ENCODE data around the gene STAM. TPM values are rescaled to one million over a fixed set of nuclear protein-coding genes. Genes with fewer than 3 reads are reported as not detected.

The STAM gene
- polyA plus RNA-seq, 1 of the 3 experiments (the other 2 are of a cell fraction): 19.1 TPM

- Histone ChIP-seq H3K9me3 (no peaks in the 10 kb centered on the region), H3K4me1 (ENCODE audit: control insufficient read depth in 1 of 2, insufficient read depth in 2 of 2, low read depth in 1 of 2, low read length in 1 of 2) (peaks cover 0 to 2% of the 10 kb centered on the region in 2 experiments; a peak in 1 of 4 replicates), H3K9ac (no peak overlapping the region), H2AFZ (ENCODE audit: low read depth) (no peak overlapping the region), H3K79me2 (ENCODE audit: insufficient read depth) (no peaks in the 10 kb centered on the region), H3K36me3 (replicated peaks in 1 of 2; ENCODE audit: control insufficient read depth in 1 of 2, insufficient read depth in 2 of 2, low read length in 1 of 2) (peaks cover 38 to 67% of the 10 kb centered on the region in 2 experiments), H3K4me2 (no peak overlapping the region), H3K27me3 (ENCODE audit: insufficient read depth) (no peaks in the 10 kb centered on the region), H3K4me3 (ENCODE audit: low read depth in 2 of 2, low read length in 1 of 2) (no peak overlapping the region), H3K27ac (ENCODE audit: low read depth in 2 of 2, low read length in 1 of 2) (no peak overlapping the region), H3F3A (replicated peaks; ENCODE audit: insufficient read depth) (peaks cover 6% of the 10 kb centered on the region), H4K20me1 (ENCODE audit: insufficient read depth) (no peaks in the 10 kb centered on the region), H3K9me2 (no peaks in the 10 kb centered on the region)
- no peak for DNase-seq
- CTCF ChIA-PET: interaction anchor here (1.2 to 1.7 kb wide), 2 partner anchors 28 to 38 kb away, joined by 3 to 4 read pairs; no protein-coding TSS in a partner anchor
- 93% methylated on average over 4 of the region's 4 CpGs for WGBS (ENCODE audit: low lambda C conversion rate)
- POLR2A ChIA-PET: no interaction called here
- TF ChIP-seq FOXJ3 (CRISPR knock-in tag; IDR thresholded peaks at IDR 0.05) (no peak), TAF1 (IDR thresholded peaks at IDR 0.05; ENCODE audit: borderline replicate concordance, low read depth, low read length) (no peak), USF2 (IDR thresholded peaks at IDR 0.05; ENCODE audit: borderline replicate concordance, low read depth, low read length) (no peak), RAD21 (IDR thresholded peaks at IDR 0.05; ENCODE audit: low read length) (no peak), POLR2AphosphoS5 (IDR thresholded peaks at IDR 0.05; ENCODE audit: low read depth, low read length) (no peak), TCF12 (IDR thresholded peaks at IDR 0.05) (no peak), SMC3 (IDR thresholded peaks at IDR 0.05; ENCODE audit: low read depth, low read length) (no peak), TEAD4 (IDR thresholded peaks at IDR 0.05; ENCODE audit: borderline replicate concordance, insufficient read depth) (no peak)
Observed at GRCh38 chr10:17710181-17710580, 66.2 kb downstream of the STAM start.

DNA sequence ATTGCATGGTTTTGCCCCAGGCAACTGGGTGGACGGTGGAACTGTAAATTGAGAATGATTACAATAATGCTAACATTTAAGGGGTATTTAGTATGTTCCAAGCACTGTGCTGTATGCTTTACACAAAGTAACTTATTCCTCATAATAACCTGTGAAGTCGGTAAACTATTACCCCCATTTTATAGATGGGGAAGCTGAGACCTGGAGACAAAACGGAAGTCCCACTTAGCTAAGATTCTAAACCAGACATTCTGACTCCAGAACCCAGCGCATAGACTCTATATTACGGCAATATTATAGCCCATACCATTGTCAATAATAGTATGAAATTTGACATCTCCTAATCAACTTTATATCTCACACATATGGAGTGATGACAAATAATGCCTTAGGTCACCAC, 68.1 kb downstream of the STAM start:
- H4K20me1 ChIP-seq (ENCODE audit: insufficient read depth): no peaks in the 10 kb centered on the region
- H3K27me3 ChIP-seq (ENCODE audit: insufficient read depth): no peaks in the 10 kb centered on the region
- no peak overlapping the region for H3K4me3 ChIP-seq (ENCODE audit: low read depth in 2 of 2, low read length in 1 of 2)
- peaks cover 51 to 70% of the 10 kb centered on the region in 2 experiments for H3K36me3 ChIP-seq (replicated peaks in 1 of 2; ENCODE audit: control insufficient read depth in 1 of 2, insufficient read depth in 2 of 2, low read length in 1 of 2)
- DNase-seq: no peak
- H3K79me2 ChIP-seq (ENCODE audit: insufficient read depth): no peaks in the 10 kb centered on the region
- ChIA-PET POLR2A (no interaction called here), CTCF (interaction anchor here (1.2 kb wide), 1 partner anchor 16 kb away, joined by 3 read pairs; no protein-coding TSS in a partner anchor)
- H2AFZ ChIP-seq (ENCODE audit: low read depth): no peak overlapping the region
- H3K9ac ChIP-seq: no peak overlapping the region
- WGBS (ENCODE audit: low lambda C conversion rate): 96% methylated on average over 5 of the region's 5 CpGs
- TF ChIP-seq MEF2A (IDR thresholded peaks at IDR 0.05; ENCODE audit: borderline replicate concordance, low read depth) (no peak), GABPA (IDR thresholded peaks at IDR 0.05; ENCODE audit: low read depth) (no peak)
- TF ChIP-seq, protein P1, sequence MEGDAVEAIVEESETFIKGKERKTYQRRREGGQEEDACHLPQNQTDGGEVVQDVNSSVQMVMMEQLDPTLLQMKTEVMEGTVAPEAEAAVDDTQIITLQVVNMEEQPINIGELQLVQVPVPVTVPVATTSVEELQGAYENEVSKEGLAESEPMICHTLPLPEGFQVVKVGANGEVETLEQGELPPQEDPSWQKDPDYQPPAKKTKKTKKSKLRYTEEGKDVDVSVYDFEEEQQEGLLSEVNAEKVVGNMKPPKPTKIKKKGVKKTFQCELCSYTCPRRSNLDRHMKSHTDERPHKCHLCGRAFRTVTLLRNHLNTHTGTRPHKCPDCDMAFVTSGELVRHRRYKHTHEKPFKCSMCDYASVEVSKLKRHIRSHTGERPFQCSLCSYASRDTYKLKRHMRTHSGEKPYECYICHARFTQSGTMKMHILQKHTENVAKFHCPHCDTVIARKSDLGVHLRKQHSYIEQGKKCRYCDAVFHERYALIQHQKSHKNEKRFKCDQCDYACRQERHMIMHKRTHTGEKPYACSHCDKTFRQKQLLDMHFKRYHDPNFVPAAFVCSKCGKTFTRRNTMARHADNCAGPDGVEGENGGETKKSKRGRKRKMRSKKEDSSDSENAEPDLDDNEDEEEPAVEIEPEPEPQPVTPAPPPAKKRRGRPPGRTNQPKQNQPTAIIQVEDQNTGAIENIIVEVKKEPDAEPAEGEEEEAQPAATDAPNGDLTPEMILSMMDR (IDR thresholded peaks at IDR 0.05): no peak
- no peak overlapping the region for H3K4me2 ChIP-seq
- peaks cover 0 to 2% of the 10 kb centered on the region in 2 experiments; a peak in 1 of 4 replicates for H3K4me1 ChIP-seq (ENCODE audit: control insufficient read depth in 1 of 2, insufficient read depth in 2 of 2, low read depth in 1 of 2, low read length in 1 of 2)
- H3K9me2 ChIP-seq: no peaks in the 10 kb centered on the region
- H3K9me3 ChIP-seq: no peaks in the 10 kb centered on the region
- H3F3A ChIP-seq (replicated peaks; ENCODE audit: insufficient read depth): peaks cover 6% of the 10 kb centered on the region
- no peak overlapping the region for H3K27ac ChIP-seq (ENCODE audit: low read depth in 2 of 2, low read length in 1 of 2)

All from SK-N-SH (cell line).